Measurements from ENCODE around the gene KCNK15. TPM values are rescaled to one million over a fixed set of nuclear protein-coding genes. Genes with fewer than 3 reads are reported as not detected.

The KCNK15 gene
- total and polyA plus RNA-seq, 2 experiments from 2014 or later, result 0.32 TPM; not detected in 1

DNA sequence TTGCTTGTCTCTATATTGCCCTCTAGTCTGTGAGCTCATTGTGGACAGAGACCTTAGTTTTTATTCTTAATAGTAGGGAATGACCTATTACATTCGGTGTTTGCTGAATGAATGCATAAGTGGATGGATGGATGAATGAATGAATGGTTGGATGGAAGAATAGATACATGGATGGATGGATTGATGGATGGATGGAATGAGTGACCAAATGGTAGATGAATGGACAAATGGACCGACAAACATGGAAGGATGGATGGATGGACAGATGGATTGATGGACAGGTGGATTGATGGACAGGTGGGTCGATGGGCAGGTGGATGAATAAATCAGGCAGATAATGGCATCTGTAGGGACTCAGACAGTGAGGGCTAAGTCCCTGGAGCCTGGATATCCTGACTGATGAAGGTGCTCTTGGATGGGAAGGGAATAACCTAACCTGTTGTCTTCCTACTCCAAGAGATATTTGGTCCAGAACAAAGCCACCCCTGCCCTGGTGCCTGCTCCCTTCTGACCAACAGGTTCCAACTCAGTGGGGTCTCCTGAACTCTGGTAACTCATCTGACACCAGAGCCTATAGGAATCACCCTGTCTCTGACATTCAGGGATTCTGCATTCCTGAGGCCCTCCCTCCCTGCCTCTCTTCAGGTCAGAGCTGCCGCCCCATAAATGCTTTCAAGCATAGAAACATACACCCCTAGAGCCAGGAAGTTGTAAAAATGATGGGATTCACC lies 40.1 kb upstream of the KCNK15 start:
- H3K27ac ChIP-seq, result no peak overlapping the region
- TF ChIP-seq, protein P1, sequence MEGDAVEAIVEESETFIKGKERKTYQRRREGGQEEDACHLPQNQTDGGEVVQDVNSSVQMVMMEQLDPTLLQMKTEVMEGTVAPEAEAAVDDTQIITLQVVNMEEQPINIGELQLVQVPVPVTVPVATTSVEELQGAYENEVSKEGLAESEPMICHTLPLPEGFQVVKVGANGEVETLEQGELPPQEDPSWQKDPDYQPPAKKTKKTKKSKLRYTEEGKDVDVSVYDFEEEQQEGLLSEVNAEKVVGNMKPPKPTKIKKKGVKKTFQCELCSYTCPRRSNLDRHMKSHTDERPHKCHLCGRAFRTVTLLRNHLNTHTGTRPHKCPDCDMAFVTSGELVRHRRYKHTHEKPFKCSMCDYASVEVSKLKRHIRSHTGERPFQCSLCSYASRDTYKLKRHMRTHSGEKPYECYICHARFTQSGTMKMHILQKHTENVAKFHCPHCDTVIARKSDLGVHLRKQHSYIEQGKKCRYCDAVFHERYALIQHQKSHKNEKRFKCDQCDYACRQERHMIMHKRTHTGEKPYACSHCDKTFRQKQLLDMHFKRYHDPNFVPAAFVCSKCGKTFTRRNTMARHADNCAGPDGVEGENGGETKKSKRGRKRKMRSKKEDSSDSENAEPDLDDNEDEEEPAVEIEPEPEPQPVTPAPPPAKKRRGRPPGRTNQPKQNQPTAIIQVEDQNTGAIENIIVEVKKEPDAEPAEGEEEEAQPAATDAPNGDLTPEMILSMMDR (IDR thresholded peaks at IDR 0.05; ENCODE audit: low read depth, low read length), result no peak
- peaks cover 9% of the 10 kb centered on the region for H3K4me1 ChIP-seq (ENCODE audit: low read depth)
- no peak for DNase-seq (ENCODE audit: low read depth in 1 of 2, low spot score in 1 of 2)
- H3K9me3 ChIP-seq (ENCODE audit: low read depth), result no peaks in the 10 kb centered on the region
- no peaks in the 10 kb centered on the region for H3K27me3 ChIP-seq
- H3K4me3 ChIP-seq, result no peak overlapping the region
- no peaks in the 10 kb centered on the region for H3K36me3 ChIP-seq

DNA sequence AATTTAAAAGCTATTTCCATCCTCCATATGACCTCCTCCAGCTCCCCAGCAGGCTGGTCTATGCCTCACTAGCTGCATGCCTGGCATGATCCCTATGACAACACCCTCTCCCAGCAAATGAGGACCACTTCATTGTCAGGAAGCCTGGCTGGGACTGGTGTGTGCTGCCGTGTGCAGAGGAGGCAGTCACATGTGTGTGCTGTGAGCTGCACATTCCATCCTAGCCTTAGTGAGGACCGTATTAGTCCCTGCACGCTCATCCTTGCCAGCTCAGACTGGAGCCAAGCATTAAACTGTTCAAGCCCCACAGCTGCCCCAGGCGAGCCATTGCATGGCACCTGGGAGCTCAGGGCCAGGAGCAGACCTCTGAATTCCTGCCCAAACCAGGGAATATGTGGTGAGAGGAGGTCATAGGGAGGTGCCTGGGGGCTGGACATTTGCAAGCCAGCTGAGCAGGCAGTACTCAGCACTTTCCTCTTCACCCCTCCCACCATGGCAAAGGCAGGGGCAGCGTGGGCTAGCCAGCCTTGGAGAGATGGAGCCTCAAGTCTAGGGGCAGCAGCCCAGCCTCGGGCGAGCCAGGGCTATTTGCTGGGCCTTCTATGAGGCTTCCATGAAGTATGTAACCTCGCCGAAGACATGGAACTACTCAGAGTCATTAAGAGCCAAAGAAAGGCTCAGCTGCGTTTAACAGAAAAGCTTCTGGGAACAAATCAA lies 39.2 kb upstream of the KCNK15 start:
- H3K9me3 ChIP-seq (ENCODE audit: low read depth), result no peaks in the 10 kb centered on the region
- no peak overlapping the region for H3K27ac ChIP-seq
- no peak for DNase-seq (ENCODE audit: low read depth in 1 of 2, low spot score in 1 of 2)
- H3K4me1 ChIP-seq (ENCODE audit: low read depth), result peaks cover 4% of the 10 kb centered on the region
- H3K27me3 ChIP-seq, result no peaks in the 10 kb centered on the region
- TF ChIP-seq, protein P1 (IDR thresholded peaks at IDR 0.05; ENCODE audit: low read depth, low read length), result no peak
- H3K4me3 ChIP-seq, result no peak overlapping the region
- H3K36me3 ChIP-seq, result no peaks in the 10 kb centered on the region

DNA sequence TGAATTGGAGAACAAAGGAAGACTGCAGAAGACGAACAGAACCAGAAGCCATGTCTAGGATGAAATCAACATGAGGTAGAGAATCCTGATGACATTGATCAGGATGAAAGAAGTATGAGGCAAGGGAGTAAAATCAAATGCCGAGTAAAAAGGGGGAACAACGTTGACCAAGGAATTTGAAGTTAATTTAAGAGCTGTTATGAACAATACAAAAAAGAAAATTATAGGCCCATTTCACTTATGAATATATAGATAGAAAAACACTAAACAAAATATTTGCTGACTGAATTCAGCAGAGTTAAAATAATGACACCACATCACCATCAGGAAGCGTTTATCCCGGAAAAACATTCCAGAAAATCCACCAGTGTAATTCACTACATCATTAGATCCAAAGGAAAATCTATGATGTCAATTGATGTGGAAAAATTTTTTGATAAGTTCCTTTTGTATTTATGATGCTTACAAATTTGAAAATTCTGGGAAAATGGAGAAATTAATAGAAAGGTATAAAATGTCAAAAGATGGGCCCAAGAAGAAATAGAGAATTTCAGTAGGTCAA lies 38.6 kb upstream of the KCNK15 start:
- Histone ChIP-seq H3K36me3 (no peaks in the 10 kb centered on the region), H3K4me3 (no peak overlapping the region), H3K9me3 (ENCODE audit: low read depth) (no peaks in the 10 kb centered on the region), H3K27ac (no peak overlapping the region), H3K27me3 (no peaks in the 10 kb centered on the region), H3K4me1 (ENCODE audit: low read depth) (no peaks in the 10 kb centered on the region)
- no peak for DNase-seq (ENCODE audit: low read depth in 1 of 2, low spot score in 1 of 2)
- TF ChIP-seq, protein P1 (IDR thresholded peaks at IDR 0.05; ENCODE audit: low read depth, low read length), result no peak

DNA sequence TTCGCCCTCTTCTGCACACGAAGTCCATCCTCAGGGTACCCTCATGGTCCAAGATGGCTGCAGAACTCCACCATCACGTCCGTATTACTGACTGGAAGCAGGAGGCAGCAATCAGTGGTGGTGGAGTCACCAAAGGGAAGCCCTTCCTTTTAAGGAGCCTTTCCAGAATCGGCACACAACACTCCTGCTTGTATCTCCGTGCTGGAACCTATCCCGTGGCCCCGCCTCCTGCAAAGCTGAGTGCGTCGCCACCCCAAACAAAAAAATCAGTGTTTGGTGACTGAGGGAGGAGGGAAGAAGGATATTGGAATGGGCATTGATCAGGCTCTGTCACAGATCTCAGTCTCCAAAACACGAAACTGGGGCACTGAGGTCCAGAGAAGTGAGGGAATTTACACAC lies 36.3 kb upstream of the KCNK15 start:
- no peaks in the 10 kb centered on the region for H3K27me3 ChIP-seq
- H3K4me1 ChIP-seq (ENCODE audit: low read depth), result no peaks in the 10 kb centered on the region
- no peaks in the 10 kb centered on the region for H3K9me3 ChIP-seq (ENCODE audit: low read depth)
- DNase-seq (ENCODE audit: low read depth in 1 of 2, low spot score in 1 of 2), result no peak
- H3K4me3 ChIP-seq, result no peak overlapping the region
- no peak overlapping the region for H3K27ac ChIP-seq
- H3K36me3 ChIP-seq, result no peaks in the 10 kb centered on the region
- TF ChIP-seq, protein P1 (IDR thresholded peaks at IDR 0.05; ENCODE audit: low read depth, low read length), result no peak

DNA sequence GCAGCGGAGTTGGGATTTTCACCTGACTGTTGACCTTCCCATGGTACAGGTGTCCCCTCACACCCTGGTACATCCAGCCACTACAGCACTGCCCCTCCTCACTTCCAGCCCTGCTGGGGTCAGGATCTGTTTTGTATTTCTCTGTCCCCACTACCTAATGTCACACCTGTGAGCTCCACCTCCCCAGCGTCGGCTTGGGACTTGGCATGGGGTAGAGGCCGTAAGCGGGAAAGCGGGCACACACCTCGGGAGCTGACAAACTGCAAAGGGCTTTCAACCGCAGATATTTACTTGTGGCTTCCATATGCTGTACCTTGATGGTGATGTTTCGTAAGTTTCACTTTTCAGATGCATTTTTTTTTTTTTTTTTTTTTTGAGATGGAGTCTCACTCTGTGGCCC lies 35.9 kb upstream of the KCNK15 start:
- H3K4me3 ChIP-seq, result no peak overlapping the region
- no peaks in the 10 kb centered on the region for H3K9me3 ChIP-seq (ENCODE audit: low read depth)
- TF ChIP-seq, protein P1 (IDR thresholded peaks at IDR 0.05; ENCODE audit: low read depth, low read length), result no peak
- H3K27ac ChIP-seq, result no peak overlapping the region
- H3K36me3 ChIP-seq, result no peaks in the 10 kb centered on the region
- H3K27me3 ChIP-seq, result no peaks in the 10 kb centered on the region
- no peaks in the 10 kb centered on the region for H3K4me1 ChIP-seq (ENCODE audit: low read depth)
- DNase-seq (ENCODE audit: low read depth in 1 of 2, low spot score in 1 of 2), result no peak
